HepG2 (cell line): ENCODE measurements around the gene CACTIN. TPM values are rescaled to one million over a fixed set of nuclear protein-coding genes. Genes with fewer than 3 reads are reported as not detected.

Source experiments
- CEBPB ChIP-seq: IDR thresholded peaks from 2 replicates; pipeline ENCODE4 v1.6.1; 2011; ENCODE audit warnings: low read depth, low read length, improper control_type of control experiment, borderline replicate concordance
- MED8 ChIP-seq: sonication (generic); formaldehyde crosslinking; IDR thresholded peaks from 2 replicates; pipeline ENCODE4 v1.8.1; 2023; ENCODE audit warnings: mild to moderate bottlenecking, missing genetic modification reagents; ENCODE audit not compliant: insufficient replicate concordance
- MZF1 ChIP-seq: sonication (generic); formaldehyde crosslinking; IDR thresholded peaks from 2 replicates; pipeline ENCODE4 v1.8.1; 2023; ENCODE audit warnings: mild to moderate bottlenecking, missing genetic modification reagents, borderline replicate concordance
- REL ChIP-seq: sonication (generic); formaldehyde crosslinking; conservative IDR thresholded peaks from 2 replicates; pipeline ENCODE4 v1.8.0; 2022; ENCODE audit warnings: mild to moderate bottlenecking, missing genetic modification reagents, moderate library complexity
- SAP130 ChIP-seq: IDR thresholded peaks from 2 replicates; pipeline ENCODE4 v1.6.1; 2016; ENCODE audit warnings: low read depth
- SMAD9 ChIP-seq: sonication (generic); formaldehyde crosslinking; IDR thresholded peaks from 2 replicates; pipeline ENCODE4 v1.5.1; 2020; ENCODE audit warnings: mild to moderate bottlenecking, missing genetic modification reagents
- polyA plus RNA-seq, 8 experiments: library from polyadenylated mRNA; depleted of rRNA in 3 of 8; stranded (reverse) in 7 of 8; unstranded in 1 of 8; fragments of >200 nt; fragmentation: Illumina TruSeq in 4 of 8; extraction: Trizol in 4 of 8; gene quantifications; 2 replicates each; pipeline versions ENCODE4 v1.2.1 to v1.2.3, GENCODE V29; 2011 to 2016; ENCODE audit warnings: low read depth in 4 of 8, missing spikeins in 1 of 8, mixed read lengths in 1 of 8; ENCODE audit not compliant: insufficient read depth in 1 of 8
- total RNA-seq, 5 experiments: library from RNA; depleted of rRNA; stranded (reverse); fragments of >200 nt; fragmentation: Illumina TruSeq; extraction: Trizol; gene quantifications; 2 replicates each; pipeline ENCODE4 v1.2.3, GENCODE V29; 2016; ENCODE audit warnings: low read depth in 1 of 5
- TF ChIP-seq, protein P1 (sequence below): sonication (generic); formaldehyde crosslinking; IDR thresholded peaks from 2 replicates; pipeline ENCODE4 v1.4.0; 2020; ENCODE audit warnings: missing genetic modification reagents, borderline replicate concordance
- TF ChIP-seq, protein P2 (sequence below): sonication (generic); formaldehyde crosslinking; IDR thresholded peaks from 2 replicates; pipeline ENCODE4 v1.8.0; 2023; ENCODE audit warnings: mild to moderate bottlenecking, missing genetic modification reagents

The CACTIN gene
- total and polyA plus RNA-seq, 2 of the 13 experiments (the other 11 are each of a cell fraction or from before 2014, with no cell fraction given), result 10.0 to 16.6 TPM

DNA sequence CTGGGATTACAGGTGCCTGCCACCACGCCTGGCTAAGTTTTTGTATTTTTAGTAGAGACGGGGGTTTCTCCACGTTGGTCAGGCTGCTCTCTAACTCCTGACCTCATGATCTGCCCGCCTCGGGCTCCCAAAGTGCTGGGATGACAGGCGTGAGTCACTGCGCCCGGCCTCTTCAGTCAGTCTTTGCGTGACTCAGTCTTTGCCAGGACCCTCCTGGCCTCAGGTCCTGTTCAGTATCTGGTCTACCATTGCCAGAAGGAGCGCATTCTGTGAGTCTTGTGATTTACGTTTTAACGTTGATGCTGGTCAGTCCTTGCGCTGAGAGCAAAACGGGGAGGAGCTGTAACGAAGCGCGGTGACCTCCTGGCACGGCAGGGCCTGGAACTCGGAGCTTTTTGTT is 61.5 kb downstream of the CACTIN start (continued):
- TF ChIP-seq, protein P1, sequence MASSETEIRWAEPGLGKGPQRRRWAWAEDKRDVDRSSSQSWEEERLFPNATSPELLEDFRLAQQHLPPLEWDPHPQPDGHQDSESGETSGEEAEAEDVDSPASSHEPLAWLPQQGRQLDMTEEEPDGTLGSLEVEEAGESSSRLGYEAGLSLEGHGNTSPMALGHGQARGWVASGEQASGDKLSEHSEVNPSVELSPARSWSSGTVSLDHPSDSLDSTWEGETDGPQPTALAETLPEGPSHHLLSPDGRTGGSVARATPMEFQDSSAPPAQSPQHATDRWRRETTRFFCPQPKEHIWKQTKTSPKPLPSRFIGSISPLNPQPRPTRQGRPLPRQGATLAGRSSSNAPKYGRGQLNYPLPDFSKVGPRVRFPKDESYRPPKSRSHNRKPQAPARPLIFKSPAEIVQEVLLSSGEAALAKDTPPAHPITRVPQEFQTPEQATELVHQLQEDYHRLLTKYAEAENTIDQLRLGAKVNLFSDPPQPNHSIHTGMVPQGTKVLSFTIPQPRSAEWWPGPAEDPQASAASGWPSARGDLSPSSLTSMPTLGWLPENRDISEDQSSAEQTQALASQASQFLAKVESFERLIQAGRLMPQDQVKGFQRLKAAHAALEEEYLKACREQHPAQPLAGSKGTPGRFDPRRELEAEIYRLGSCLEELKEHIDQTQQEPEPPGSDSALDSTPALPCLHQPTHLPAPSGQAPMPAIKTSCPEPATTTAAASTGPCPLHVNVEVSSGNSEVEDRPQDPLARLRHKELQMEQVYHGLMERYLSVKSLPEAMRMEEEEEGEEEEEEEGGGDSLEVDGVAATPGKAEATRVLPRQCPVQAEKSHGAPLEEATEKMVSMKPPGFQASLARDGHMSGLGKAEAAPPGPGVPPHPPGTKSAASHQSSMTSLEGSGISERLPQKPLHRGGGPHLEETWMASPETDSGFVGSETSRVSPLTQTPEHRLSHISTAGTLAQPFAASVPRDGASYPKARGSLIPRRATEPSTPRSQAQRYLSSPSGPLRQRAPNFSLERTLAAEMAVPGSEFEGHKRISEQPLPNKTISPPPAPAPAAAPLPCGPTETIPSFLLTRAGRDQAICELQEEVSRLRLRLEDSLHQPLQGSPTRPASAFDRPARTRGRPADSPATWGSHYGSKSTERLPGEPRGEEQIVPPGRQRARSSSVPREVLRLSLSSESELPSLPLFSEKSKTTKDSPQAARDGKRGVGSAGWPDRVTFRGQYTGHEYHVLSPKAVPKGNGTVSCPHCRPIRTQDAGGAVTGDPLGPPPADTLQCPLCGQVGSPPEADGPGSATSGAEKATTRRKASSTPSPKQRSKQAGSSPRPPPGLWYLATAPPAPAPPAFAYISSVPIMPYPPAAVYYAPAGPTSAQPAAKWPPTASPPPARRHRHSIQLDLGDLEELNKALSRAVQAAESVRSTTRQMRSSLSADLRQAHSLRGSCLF, result no peak
- TF ChIP-seq SAP130 (CRISPR knock-in tag) (peak; percentile 34; the same call in 1 of the 2 replicates), REL (CRISPR knock-in tag) (no peak), SMAD9 (CRISPR knock-in tag) (no peak), MZF1 (CRISPR knock-in tag) (no peak), MED8 (CRISPR knock-in tag) (no peak), CEBPB (no peak)
- TF ChIP-seq, protein P2, sequence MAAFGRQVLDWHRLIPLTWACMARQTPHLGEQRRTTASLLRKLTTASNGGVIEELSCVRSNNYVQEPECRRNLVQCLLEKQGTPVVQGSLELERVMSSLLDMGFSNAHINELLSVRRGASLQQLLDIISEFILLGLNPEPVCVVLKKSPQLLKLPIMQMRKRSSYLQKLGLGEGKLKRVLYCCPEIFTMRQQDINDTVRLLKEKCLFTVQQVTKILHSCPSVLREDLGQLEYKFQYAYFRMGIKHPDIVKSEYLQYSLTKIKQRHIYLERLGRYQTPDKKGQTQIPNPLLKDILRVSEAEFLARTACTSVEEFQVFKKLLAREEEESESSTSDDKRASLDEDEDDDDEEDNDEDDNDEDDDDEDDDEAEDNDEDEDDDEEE (CRISPR knock-in tag), result no peak
